NK-92 (cell line): ENCODE measurements around the gene CMIP.

ENCODE experiments used
- DNase-seq: peaks from one replicate; lab custom pipeline; 2025; ENCODE audit not compliant: unreplicated experiment; lab: John Stamatoyannopoulos, UW

CMIP gene

GRCh38 chr16:81528256-81528655 lies 83.6 kb downstream of the CMIP start:
- no peak for DNase-seq

GRCh38 chr16:81530296-81530721 lies 85.7 kb downstream of the CMIP start:
- no peak for DNase-seq

- DNase-seq, result no peak
Observed at GRCh38 chr16:81530814-81531213, 86.2 kb downstream of the CMIP start.

- DNase-seq, result no peak
Observed at GRCh38 chr16:81531419-81531821, 86.8 kb downstream of the CMIP start.

- no peak for DNase-seq
Observed at GRCh38 chr16:81532491-81533174, 88.0 kb downstream of the CMIP start.

GRCh38 chr16:81533175-81533507 lies 88.5 kb downstream of the CMIP start:
- no peak for DNase-seq

GRCh38 chr16:81535679-81536360 lies 91.2 kb downstream of the CMIP start:
- DNase-seq, result no peak

- no peak for DNase-seq
Observed at GRCh38 chr16:81536648-81537047, 92.0 kb downstream of the CMIP start.

- DNase-seq, result no peak
Observed at GRCh38 chr16:81537721-81538561, 93.3 kb downstream of the CMIP start.

- DNase-seq, result no peak
Observed at GRCh38 chr16:81539009-81539758, 94.6 kb downstream of the CMIP start.

- no peak for DNase-seq
Observed at GRCh38 chr16:81539759-81540472, 95.3 kb downstream of the CMIP start.

GRCh38 chr16:81541314-81541713 lies 96.7 kb downstream of the CMIP start:
- DNase-seq, result no peak

- no peak for DNase-seq
Observed at GRCh38 chr16:81542609-81543570, 98.3 kb downstream of the CMIP start.

GRCh38 chr16:81543571-81543970 lies 99.0 kb downstream of the CMIP start:
- no peak for DNase-seq

- no peak for DNase-seq
Observed at GRCh38 chr16:81544261-81544660, 99.7 kb downstream of the CMIP start.

GRCh38 chr16:81544700-81545271 lies 100.2 kb downstream of the CMIP start:
- no peak for DNase-seq

GRCh38 chr16:81545470-81546250 lies 101.1 kb downstream of the CMIP start:
- no peak for DNase-seq

- no peak for DNase-seq
Observed at GRCh38 chr16:81546781-81547180, 102.2 kb downstream of the CMIP start.
